ENCODE measurements around the gene TRERF1. TPM values are rescaled to one million over a fixed set of nuclear protein-coding genes. Genes with fewer than 3 reads are reported as not detected.

TRERF1 gene
- total RNA-seq, 6 experiments from 2014 or later, result 0.29 to 1.2 (median 0.60) TPM

GRCh38 chr6:42338744-42339222 lies 112.9 kb downstream of the TRERF1 start:
- no peaks in the 10 kb centered on the region for H3K4me1 ChIP-seq
- no peak overlapping the region for H3K27ac ChIP-seq
- intact Hi-C loops (cut with DNase I), result no loop called here
- no peaks in the 10 kb centered on the region for H3K9me3 ChIP-seq
- DNase-seq (no peak), ATAC-seq (no peak)
- no peaks in the 10 kb centered on the region for H3K36me3 ChIP-seq
- H3K27me3 ChIP-seq, result no peaks in the 10 kb centered on the region
- no peak for TF ChIP-seq CTCF (IDR thresholded peaks at IDR 0.05)
- 58% methylated on average over 6 of the region's 7 CpGs for WGBS (ENCODE audit: insufficient coverage, low coverage, low lambda C conversion rate, missing lambda C conversion rate)
- H3K4me3 ChIP-seq, result no peak overlapping the region

GRCh38 chr6:42337985-42338743 lies 113.6 kb downstream of the TRERF1 start:
- Histone ChIP-seq H3K4me1 (no peaks in the 10 kb centered on the region), H3K27ac (no peak overlapping the region), H3K27me3 (no peaks in the 10 kb centered on the region), H3K4me3 (no peak overlapping the region), H3K9me3 (no peaks in the 10 kb centered on the region), H3K36me3 (no peaks in the 10 kb centered on the region)
- no peak for ATAC-seq
- 68% methylated on average over 6 of the region's 11 CpGs for WGBS (ENCODE audit: insufficient coverage, low coverage, low lambda C conversion rate, missing lambda C conversion rate)
- TF ChIP-seq POLR2A (IDR thresholded peaks at IDR 0.05) (no peak), CTCF (IDR thresholded peaks at IDR 0.05) (no peak)
- intact Hi-C loops (cut with DNase I), result no loop called here
- no peak for DNase-seq

- H3K27me3 ChIP-seq, result no peaks in the 10 kb centered on the region
- TF ChIP-seq POLR2A (IDR thresholded peaks at IDR 0.05) (no peak), CTCF (IDR thresholded peaks at IDR 0.05) (no peak)
- no peak for DNase-seq
- no peak overlapping the region for H3K4me3 ChIP-seq
- no peaks in the 10 kb centered on the region for H3K36me3 ChIP-seq
- H3K27ac ChIP-seq, result no peak overlapping the region
- 88% methylated on average over 5 of the region's 5 CpGs for WGBS (ENCODE audit: insufficient coverage, low coverage, low lambda C conversion rate, missing lambda C conversion rate)
- H3K4me1 ChIP-seq, result no peaks in the 10 kb centered on the region
- intact Hi-C loops (cut with DNase I), result no loop called here
- no peaks in the 10 kb centered on the region for H3K9me3 ChIP-seq
- ATAC-seq, result no peak
These were observed 115.3 kb downstream of the TRERF1 start for GRCh38 chr6:42336431-42336830.

- no peak for ATAC-seq
- Histone ChIP-seq H3K4me1 (no peaks in the 10 kb centered on the region), H3K27me3 (no peaks in the 10 kb centered on the region), H3K27ac (no peak overlapping the region), H3K9me3 (no peaks in the 10 kb centered on the region), H3K36me3 (no peaks in the 10 kb centered on the region), H3K4me3 (no peak overlapping the region)
- intact Hi-C loops (cut with DNase I), result no loop called here
- no peak for DNase-seq
- TF ChIP-seq POLR2A (IDR thresholded peaks at IDR 0.05) (no peak), CTCF (IDR thresholded peaks at IDR 0.05) (no peak)
- WGBS (ENCODE audit: insufficient coverage, low coverage, low lambda C conversion rate, missing lambda C conversion rate), result 97% methylated on average over 5 of the region's 5 CpGs
These were observed 115.8 kb downstream of the TRERF1 start for GRCh38 chr6:42335896-42336295.
